GM10266 (cell line): ENCODE data around the gene PRKAA2.

Experiments used
- DNase-seq: peaks from one replicate; pipeline ENCODE4 v3.0.0; 2012; ENCODE audit errors: extremely low spot score
- CTCF ChIP-seq: IDR thresholded peaks from 2 replicates; pipeline ENCODE4 v1.5.1; 2012; ENCODE audit warnings: mild to moderate bottlenecking, low read depth; ENCODE audit not compliant: control insufficient read depth, insufficient read depth; ENCODE audit errors: missing control alignments

The PRKAA2 gene

GRCh38 chr1:56644064-56644918, 823 bp upstream of the PRKAA2 start:
- no peak for DNase-seq
- no peak for TF ChIP-seq CTCF

GRCh38 chr1:56645677-56646305, 677 bp downstream of the PRKAA2 start:
- no peak for TF ChIP-seq CTCF
- DNase-seq: peak; percentile 23

GRCh38 chr1:56646611-56647010, 1.5 kb downstream of the PRKAA2 start:
- no peak for TF ChIP-seq CTCF
- no peak for DNase-seq

GRCh38 chr1:56647106-56647505, 2.0 kb downstream of the PRKAA2 start:
- no peak for DNase-seq
- no peak for TF ChIP-seq CTCF

- DNase-seq: no peak
- no peak for TF ChIP-seq CTCF
These were observed 3.4 kb downstream of the PRKAA2 start for GRCh38 chr1:56648546-56648945.

- TF ChIP-seq CTCF: no peak
- DNase-seq: no peak
These were observed 9.2 kb downstream of the PRKAA2 start for GRCh38 chr1:56654126-56654923.
